ENCODE results near the gene APOBEC3F. TPM values are rescaled to one million over a fixed set of nuclear protein-coding genes. Genes with fewer than 3 reads are reported as not detected.

The APOBEC3F gene
- total RNA-seq, 1 experiment from 2014 or later, result 8.9 TPM

- Mint-ChIP-seq H3K4me3 (peak overlapping the region in 1 of 2 experiments; percentile 17; a peak in 1 of 5 replicates), H3K9me3 (peaks cover 0 to 3% of the 10 kb centered on the region in 2 experiments; a peak in 2 of 5 replicates), H3K27me3 (ENCODE audit: low read depth) (no peaks in the 10 kb centered on the region; the same call in 1 of the 2 replicates), H3K4me1 (peaks cover 59 to 73% of the 10 kb centered on the region in 2 experiments), H3K27ac (peak overlapping the region in 2 of 3 experiments; percentile 76 to 77; a peak in 5 of 7 replicates), H3K36me3 (ENCODE audit: insufficient read depth in 1 of 3, low read depth in 3 of 3) (peaks cover 4 to 13% (median 9%) of the 10 kb centered on the region in 3 experiments; a peak in 4 of 7 replicates)
- DNase-seq, result no peak
- no CpG with 5 or more reads among the region's 13 CpGs for WGBS (ENCODE audit: extremely low coverage, insufficient read length, low lambda C conversion rate)
- no peaks in the 10 kb centered on the region for H3K9me3 ChIP-seq (ENCODE audit: control insufficient read depth, low read depth, low read length)
- no peak overlapping the region for H3K27ac ChIP-seq (ENCODE audit: insufficient read length, low read depth, low read length)
- H3K4me2 ChIP-seq (ENCODE audit: insufficient read depth, insufficient read length, low read length), result no peak overlapping the region
- H2AK5ac ChIP-seq (ENCODE audit: insufficient read length, low read length), result no peak overlapping the region
- no peaks in the 10 kb centered on the region for H3K27me3 ChIP-seq (ENCODE audit: insufficient read depth, low read length)
- no peak for TF ChIP-seq CTCF (conservative IDR thresholded peaks at IDR 0.05)
- peaks cover 4% of the 10 kb centered on the region for H3K4me1 ChIP-seq (ENCODE audit: insufficient read depth, low read length)
- peaks cover 13% of the 10 kb centered on the region for H3K23me2 ChIP-seq (ENCODE audit: insufficient read length, low read depth, low read length, poor library complexity, severe bottlenecking)
- peak overlapping the region; percentile 57 for H2BK12ac ChIP-seq (ENCODE audit: insufficient read length, low read depth, low read length)
- no peaks in the 10 kb centered on the region for H4K20me1 ChIP-seq (ENCODE audit: control insufficient read depth, insufficient read depth, insufficient read length)
- H4K91ac ChIP-seq (ENCODE audit: insufficient read length, low read depth, low read length), result no peak overlapping the region
- H2BK15ac ChIP-seq (ENCODE audit: low read depth, low read length), result no peak overlapping the region
- no peaks in the 10 kb centered on the region for H3K79me1 ChIP-seq (ENCODE audit: insufficient read depth, low read depth, low read length, poor library complexity, severe bottlenecking)
- no peak overlapping the region for H3K9ac ChIP-seq (ENCODE audit: extremely low read depth, insufficient read length, low read length)
- H3T11ph ChIP-seq (ENCODE audit: low read length), result no peak overlapping the region
- H3K79me2 ChIP-seq (ENCODE audit: insufficient read depth, low read length), result peaks cover 3% of the 10 kb centered on the region; the same call in 1 of the 2 replicates
- H3K56ac ChIP-seq (ENCODE audit: insufficient read length, low read depth, low read length), result no peak overlapping the region
- H4K8ac ChIP-seq (replicated peaks; ENCODE audit: insufficient read length, low read depth, low read length), result no peak overlapping the region
- no peak overlapping the region for H2BK5ac ChIP-seq (ENCODE audit: insufficient read length, low read length)
- no peak overlapping the region for H3K18ac ChIP-seq (ENCODE audit: insufficient read length, low read depth, low read length)
- H2AFZ ChIP-seq (ENCODE audit: low read length), result no peak overlapping the region
- no peak overlapping the region for H3K23ac ChIP-seq (ENCODE audit: insufficient read length, low read depth, low read length)
- no peak overlapping the region for H2BK20ac ChIP-seq (ENCODE audit: low read depth, low read length, poor library complexity, severe bottlenecking)
- H4K5ac ChIP-seq (ENCODE audit: insufficient read length, low read depth, low read length), result no peak overlapping the region
- no peak overlapping the region for H3K14ac ChIP-seq (ENCODE audit: insufficient read depth, low read length)
- H3K4ac ChIP-seq (ENCODE audit: low read depth, low read length), result no peak overlapping the region
- no peak overlapping the region for H2BK120ac ChIP-seq (ENCODE audit: low read depth, low read length, poor library complexity, severe bottlenecking)
Observed at GRCh38 chr22:39016592-39016991, 24.1 kb upstream of the APOBEC3F start.

Measured in H9 (cell line).